GM18907 (cell line): ENCODE results near the gene CHRM4.

Source experiments
- ATAC-seq: cut with Tn5 transposase; IDR thresholded peaks from one replicate; pipeline ENCODE4 v1.9.1; 2021; ENCODE audit warnings: mild to moderate bottlenecking, moderate library complexity; ENCODE audit not compliant: unreplicated experiment

CHRM4 gene

GRCh38 chr11:46369458-46370152, 22.0 kb downstream of the CHRM4 start:
- ATAC-seq: peak; percentile 44

DNA sequence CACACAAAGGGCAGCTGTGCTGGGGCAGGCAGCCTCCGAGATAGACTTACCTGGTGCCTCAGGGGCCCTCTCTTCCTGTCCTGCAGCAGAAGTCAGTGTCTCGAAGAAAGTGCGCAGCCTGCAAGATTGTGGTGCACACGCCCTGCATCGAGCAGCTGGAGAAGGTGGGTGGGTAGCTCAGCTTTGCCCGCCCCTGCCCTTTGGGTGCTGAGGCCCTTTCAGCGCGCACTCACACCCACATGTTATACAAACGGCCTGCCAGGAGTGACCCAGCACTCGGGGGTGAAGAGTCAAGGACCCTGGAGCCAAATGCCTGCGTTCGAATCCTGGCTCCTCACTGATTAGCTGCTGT, 23.7 kb downstream of the CHRM4 start:
- no peak for ATAC-seq

DNA sequence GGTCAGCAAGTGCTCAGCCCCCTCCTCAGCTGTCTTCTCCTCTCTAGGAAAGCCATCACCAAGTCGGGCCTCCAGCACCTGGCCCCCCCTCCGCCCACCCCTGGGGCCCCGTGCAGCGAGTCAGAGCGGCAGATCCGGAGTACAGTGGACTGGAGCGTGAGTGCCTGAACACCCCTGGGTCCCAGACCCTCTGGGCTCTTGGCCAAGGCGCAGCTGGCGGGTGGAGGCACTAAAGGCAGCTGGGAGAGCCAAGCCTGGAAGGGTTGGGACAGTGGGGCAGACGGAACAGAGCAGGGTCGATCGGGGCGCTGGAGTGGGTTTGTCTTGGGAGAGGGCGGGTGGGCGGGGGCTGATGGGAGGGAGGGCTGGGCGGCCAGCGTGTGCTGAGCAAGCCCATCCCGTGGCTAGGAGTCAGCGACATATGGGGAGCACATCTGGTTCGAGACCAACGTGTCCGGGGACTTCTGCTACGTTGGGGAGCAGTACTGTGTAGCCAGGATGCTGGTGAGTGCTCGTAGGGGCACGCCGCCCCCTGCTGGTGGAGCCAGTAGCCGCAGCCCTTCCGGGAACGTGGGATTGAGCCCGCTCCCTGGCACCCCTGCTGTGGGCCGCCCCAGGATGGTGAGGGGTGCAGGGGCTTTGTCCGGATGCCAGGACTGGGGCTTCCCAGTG, 24.2 kb downstream of the CHRM4 start:
- ATAC-seq: no peak

DNA sequence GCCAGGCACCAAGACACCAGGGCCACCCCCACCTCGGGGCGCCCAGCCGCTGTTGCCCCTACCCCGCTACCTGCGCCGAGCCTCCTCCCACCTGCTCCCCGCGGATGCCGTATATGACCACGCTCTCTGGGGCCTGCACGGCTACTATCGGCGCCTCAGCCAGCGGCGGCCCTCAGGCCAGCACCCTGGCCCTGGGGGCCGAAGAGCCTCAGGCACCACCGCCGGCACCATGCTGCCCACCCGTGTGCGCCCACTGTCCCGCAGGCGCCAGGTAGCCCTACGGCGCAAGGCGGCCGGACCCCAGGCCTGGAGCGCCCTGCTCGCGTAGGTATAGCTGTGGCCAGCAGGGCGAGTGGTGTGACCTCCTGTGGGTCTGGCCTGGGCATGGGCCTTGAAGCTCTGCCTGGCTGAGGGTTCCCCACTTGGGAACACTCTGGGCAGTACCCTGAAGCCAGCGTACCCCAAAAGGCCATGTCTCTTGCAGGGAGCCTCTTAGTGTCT, 24.9 kb downstream of the CHRM4 start:
- ATAC-seq: no peak

DNA sequence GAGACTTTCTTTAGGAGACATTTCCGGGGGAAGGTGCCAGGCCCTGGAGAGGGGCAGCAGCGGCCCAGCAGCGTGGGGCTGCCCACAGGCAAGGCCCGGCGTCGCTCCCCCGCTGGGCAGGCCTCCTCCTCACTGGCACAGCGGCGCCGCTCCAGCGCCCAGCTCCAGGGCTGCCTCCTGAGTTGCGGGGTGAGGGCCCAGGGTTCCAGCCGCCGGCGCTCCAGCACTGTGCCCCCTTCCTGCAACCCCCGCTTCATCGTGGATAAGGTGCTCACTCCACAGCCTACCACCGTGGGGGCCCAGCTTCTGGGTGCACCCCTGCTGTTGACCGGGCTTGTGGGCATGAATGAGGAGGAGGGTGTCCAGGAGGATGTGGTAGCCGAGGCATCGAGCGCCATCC, 25.3 kb downstream of the CHRM4 start:
- ATAC-seq: no peak

DNA sequence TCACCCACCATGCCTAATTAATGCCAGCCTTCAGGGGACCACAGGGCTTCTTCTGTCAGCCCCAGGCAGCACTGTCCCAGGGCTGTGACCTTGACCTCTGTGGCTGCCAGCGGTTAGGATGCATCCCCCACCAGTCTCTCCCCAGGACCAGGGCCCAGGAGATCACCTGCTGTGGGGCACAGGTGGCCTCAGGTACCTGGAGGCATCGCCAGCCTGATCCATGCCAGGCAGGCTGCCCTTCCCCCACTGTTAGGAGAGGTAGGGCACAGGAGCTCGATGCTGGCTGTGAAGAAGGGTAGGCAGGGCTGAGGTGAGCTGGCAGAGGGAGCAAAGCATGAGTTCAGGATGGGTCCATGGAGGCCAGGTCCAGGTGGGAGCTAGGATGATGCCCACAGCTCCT, 26.8 kb downstream of the CHRM4 start:
- ATAC-seq: no peak

GRCh38 chr11:46364056-46364455, 27.5 kb downstream of the CHRM4 start:
- ATAC-seq: no peak

GRCh38 chr11:46363455-46364005, 28.0 kb downstream of the CHRM4 start:
- ATAC-seq: no peak

- no peak for ATAC-seq
These were observed 28.6 kb downstream of the CHRM4 start for GRCh38 chr11:46363031-46363407.

GRCh38 chr11:46362156-46363030, 29.2 kb downstream of the CHRM4 start:
- no peak for ATAC-seq

DNA sequence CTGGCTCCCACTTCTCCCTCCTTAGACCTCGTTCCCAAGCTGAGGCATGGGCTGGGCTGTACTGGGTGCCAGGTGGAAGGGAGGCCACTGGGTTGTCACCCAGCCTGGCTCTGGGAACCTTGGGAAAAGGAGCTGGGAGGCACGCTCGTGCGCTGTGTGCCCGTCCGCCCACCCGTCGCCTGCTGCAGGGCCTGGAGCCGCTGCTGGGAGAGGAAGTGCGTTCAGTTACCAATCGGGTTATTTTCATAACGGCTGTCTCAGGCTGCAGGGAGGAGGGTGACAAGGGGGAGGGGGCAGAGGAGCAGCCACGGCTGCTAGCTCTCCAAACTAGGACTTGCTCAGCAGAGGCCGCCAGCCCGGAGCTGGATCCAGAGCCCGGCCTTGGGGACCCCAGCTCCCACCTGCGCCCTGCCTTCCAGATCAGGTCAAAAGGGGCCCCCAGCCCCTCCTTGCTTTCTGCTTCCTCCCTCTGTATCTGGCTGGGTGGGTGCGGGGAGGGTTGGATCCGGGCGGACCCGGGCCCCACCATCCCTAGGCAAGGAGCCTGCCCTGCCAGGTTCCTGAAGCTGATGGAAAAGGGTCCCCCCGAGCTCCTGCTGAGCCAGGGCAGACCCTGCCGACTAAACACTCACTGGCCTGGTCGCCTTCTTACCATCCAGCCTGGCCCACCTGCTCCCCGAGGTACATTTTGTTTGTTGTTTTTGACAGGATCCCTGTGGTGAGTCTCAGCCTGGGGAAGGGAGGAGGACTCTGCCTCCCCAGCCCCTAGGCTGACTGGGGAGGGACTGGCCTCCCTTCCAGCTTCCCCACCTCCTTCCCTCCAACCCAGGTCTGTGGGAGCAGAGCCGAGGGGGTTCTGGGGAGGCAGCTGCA, 30.1 kb downstream of the CHRM4 start:
- peak; percentile 86 for ATAC-seq

DNA sequence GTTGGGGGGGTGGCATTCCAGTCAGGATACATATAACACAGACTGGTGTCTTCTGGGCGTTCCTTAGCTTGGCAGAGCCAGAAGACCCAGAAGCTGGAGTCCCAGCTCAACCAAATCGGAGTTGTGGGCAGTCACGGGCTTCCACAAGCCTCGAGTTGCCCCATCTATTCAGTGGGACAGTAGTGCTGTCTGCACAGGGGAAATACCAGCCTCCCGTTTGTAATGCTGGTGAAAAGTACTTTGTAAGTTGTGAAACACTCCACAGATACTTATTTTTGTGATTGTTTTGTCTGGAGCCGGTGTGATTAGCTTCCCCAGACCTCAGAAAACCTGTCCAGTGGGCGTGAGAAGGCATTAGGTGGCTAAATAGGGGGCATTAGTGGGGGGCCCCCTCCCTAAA, 30.7 kb downstream of the CHRM4 start:
- no peak for ATAC-seq

DNA sequence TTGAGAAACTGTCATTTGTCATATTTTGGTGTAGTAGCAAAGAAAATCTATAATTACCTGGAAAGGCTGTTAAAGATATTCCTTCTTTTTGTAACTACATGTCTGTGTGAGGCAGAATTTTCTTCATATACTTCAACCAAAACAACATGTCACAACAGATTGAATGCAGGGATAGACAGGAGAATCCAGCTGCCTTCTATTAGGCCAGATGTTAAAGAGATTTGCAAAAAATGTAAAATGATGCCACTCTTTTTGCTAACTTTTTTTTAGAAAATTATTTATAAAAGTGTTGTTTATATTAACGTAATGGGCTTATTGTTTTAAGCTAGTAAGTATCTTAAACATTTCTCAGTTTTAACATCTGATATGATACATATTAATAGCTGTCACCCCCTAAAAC, 31.6 kb downstream of the CHRM4 start:
- ATAC-seq: no peak

DNA sequence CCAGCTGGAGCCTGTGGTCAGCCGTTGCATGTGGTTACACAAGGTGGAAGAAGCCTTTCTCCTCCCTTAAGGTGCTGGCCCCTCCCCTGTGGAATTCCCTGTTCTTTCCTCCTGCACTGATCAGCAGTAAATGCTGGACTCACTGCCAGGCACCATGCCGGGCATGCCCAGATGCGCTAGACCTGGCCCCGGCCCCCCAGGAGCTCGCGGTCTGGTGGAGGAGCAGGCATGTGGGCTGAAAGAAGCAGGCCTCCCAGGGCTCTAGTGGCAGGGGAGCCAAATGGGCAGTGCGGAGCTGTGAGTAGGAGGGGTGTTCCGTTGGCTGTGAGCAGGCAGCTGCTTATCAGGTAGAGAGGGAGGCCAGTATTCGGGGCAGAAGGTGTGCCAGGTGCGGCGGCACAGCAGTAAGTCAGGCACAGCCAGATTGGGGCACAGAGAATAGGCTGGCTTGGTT, 34.1 kb downstream of the CHRM4 start:
- no peak for ATAC-seq

DNA sequence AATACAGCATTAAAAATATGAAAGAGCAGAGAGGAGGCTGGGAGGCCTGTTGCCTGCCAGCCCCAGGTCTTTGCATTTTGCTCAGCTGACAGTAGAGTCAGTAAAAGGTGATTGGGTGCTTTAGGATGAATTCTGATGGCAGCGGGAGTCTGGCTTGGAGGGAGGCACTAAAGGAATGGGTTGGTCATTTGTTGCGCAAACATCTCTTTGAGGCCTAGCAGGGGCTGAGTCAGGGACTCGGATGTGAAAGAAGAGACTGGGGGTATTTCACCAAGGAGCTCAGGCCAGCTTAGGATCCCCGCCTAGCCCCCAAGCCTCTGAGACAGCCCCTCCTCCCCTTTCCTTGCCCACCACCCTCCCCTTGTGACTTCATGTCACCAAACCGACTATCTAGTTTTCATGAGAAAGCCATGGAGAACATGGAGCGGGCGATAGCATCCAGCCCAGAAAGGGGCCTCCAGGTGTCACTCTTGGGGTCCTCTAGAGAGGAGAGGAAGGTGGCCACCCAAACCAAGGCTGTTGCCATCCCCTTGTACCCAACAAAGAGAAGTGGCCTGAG, 34.6 kb downstream of the CHRM4 start:
- no peak for ATAC-seq

DNA sequence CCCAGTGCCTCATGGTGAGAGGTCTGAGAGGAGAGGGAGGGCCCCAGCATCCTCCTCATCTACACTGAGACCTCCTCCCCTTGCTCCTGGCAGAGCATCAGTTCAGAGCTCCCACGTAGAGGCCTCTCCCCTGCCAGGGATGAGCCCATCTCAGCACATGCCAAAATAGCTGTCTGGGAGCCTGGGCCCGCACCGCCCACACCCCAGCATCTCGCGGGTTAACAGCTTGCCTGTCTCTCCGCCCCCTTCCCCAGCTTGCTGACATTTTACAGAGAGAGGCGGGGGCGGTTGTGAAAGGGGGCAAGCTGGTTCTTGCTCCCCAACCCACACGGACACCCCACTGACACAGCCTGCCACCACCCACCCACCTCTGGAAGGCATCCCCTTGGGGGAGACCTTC, 37.9 kb downstream of the CHRM4 start:
- no peak for ATAC-seq

GRCh38 chr11:46352063-46352841, 39.3 kb downstream of the CHRM4 start:
- ATAC-seq: no peak

- ATAC-seq: no peak
These were observed 40.0 kb downstream of the CHRM4 start for GRCh38 chr11:46351606-46352005.

- no peak for ATAC-seq
These were observed 40.4 kb downstream of the CHRM4 start for GRCh38 chr11:46351148-46351547.
